Measurements from ENCODE around the gene ACSM4.
"Not testable (repeated sequence)": the region's sequence is repeated elsewhere in the genome, so short reads cannot be mapped to it uniquely, and the experiment has no call there.

Gene ACSM4

GRCh38 chr12:7303772-7304171 lies at the start of gene ACSM4:
ACSM4 (plus strand) TSS chr12:7304072; CDS start chr12:7304332, 260 bp downstream.
- DNase-seq = no peak

- no peak for DNase-seq
Measured at GRCh38 chr12:7259060-7259459, 44.8 kb upstream of the ACSM4 start.

GRCh38 chr12:7264538-7264937 lies 39.3 kb upstream of the ACSM4 start:
- no peak for DNase-seq

GRCh38 chr12:7265251-7265650 lies 38.6 kb upstream of the ACSM4 start:
- DNase-seq = no peak

- DNase-seq = no peak
Measured at GRCh38 chr12:7269273-7269672, 34.6 kb upstream of the ACSM4 start.

- DNase-seq = no peak
Measured at GRCh38 chr12:7271893-7272514, 31.9 kb upstream of the ACSM4 start.

GRCh38 chr12:7275482-7275881 lies 28.4 kb upstream of the ACSM4 start:
- not testable (repeated sequence) for DNase-seq

GRCh38 chr12:7282844-7283243 lies 21.0 kb upstream of the ACSM4 start:
- no peak for DNase-seq

GRCh38 chr12:7289743-7290142 lies 14.1 kb upstream of the ACSM4 start:
- no peak for DNase-seq

GRCh38 chr12:7290588-7290987 lies 13.3 kb upstream of the ACSM4 start:
- not testable (repeated sequence) for DNase-seq

GRCh38 chr12:7292300-7292699 lies 11.6 kb upstream of the ACSM4 start:
- DNase-seq = no peak

GRCh38 chr12:7293670-7294069 lies 10.2 kb upstream of the ACSM4 start:
- no peak for DNase-seq

- DNase-seq = no peak
Measured at GRCh38 chr12:7295529-7295928, 8.3 kb upstream of the ACSM4 start.

GRCh38 chr12:7297865-7298264 lies 6.0 kb upstream of the ACSM4 start:
- DNase-seq = no peak

GRCh38 chr12:7302266-7302986 lies 1.4 kb upstream of the ACSM4 start:
- DNase-seq = no peak

GRCh38 chr12:7303230-7303629 lies 642 bp upstream of the ACSM4 start:
- no peak for DNase-seq

- DNase-seq = no peak
Measured at GRCh38 chr12:7304456-7304855, 584 bp downstream of the ACSM4 start.

- DNase-seq = no peak
Measured at GRCh38 chr12:7310070-7310469, 6.2 kb downstream of the ACSM4 start.

GRCh38 chr12:7319930-7320329 lies 16.1 kb downstream of the ACSM4 start:
- no peak for DNase-seq

- DNase-seq = no peak
Measured at GRCh38 chr12:7321624-7322023, 17.8 kb downstream of the ACSM4 start.

GRCh38 chr12:7322599-7322998 lies 18.7 kb downstream of the ACSM4 start:
- no peak for DNase-seq

GRCh38 chr12:7324176-7324575 lies 20.3 kb downstream of the ACSM4 start:
- no peak for DNase-seq

GRCh38 chr12:7327918-7328317 lies 24.0 kb downstream of the ACSM4 start:
- DNase-seq = no peak

GRCh38 chr12:7337790-7338189 lies 33.9 kb downstream of the ACSM4 start:
- not testable (repeated sequence) for DNase-seq

GRCh38 chr12:7339675-7340074 lies 35.8 kb downstream of the ACSM4 start:
- DNase-seq = no peak
